Middle frontal gyrus (tissue), 1 donor: ENCODE measurements around the gene RANBP1.
"Not testable (repeated sequence)": the region's sequence is repeated elsewhere in the genome, so short reads cannot be mapped to it uniquely, and the experiment has no call there.

Experiments
- DNase-seq: peaks from one replicate; pipeline ENCODE4 v3.0.0-alpha.2; 2015; ENCODE audit warnings: low spot score; ENCODE audit errors: extremely low spot score

RANBP1 gene

GRCh38 chr22:20115691-20116375 is at the start of gene RANBP1:
TSS of gene RANBP1 (plus strand) at chr22:20116104. CDS start at chr22:20116185, 81 bp downstream.
- no peak for DNase-seq

- no peak for DNase-seq
Observed at GRCh38 chr22:20066617-20067383, 49.1 kb upstream of the RANBP1 start.

- DNase-seq: not testable (repeated sequence)
Observed at GRCh38 chr22:20067384-20067682, 48.6 kb upstream of the RANBP1 start.

- no peak for DNase-seq
Observed at GRCh38 chr22:20068640-20069039, 47.3 kb upstream of the RANBP1 start.

GRCh38 chr22:20069331-20070042 is 46.4 kb upstream of the RANBP1 start:
- DNase-seq: no peak

- DNase-seq: no peak
Observed at GRCh38 chr22:20071524-20071972, 44.4 kb upstream of the RANBP1 start.

GRCh38 chr22:20076627-20077172 is 39.2 kb upstream of the RANBP1 start:
- no peak for DNase-seq

GRCh38 chr22:20079745-20080444 is 36.0 kb upstream of the RANBP1 start, which contains the start of gene DGCR8:
TSS of gene DGCR8 (plus strand) at chr22:20080241. CDS start at chr22:20085964, 5,723 bp downstream.
- DNase-seq: peak; percentile 94

- DNase-seq: no peak
Observed at GRCh38 chr22:20080445-20080775, 35.5 kb upstream of the RANBP1 start.

GRCh38 chr22:20080776-20081654 is 34.9 kb upstream of the RANBP1 start:
- no peak for DNase-seq

- no peak for DNase-seq
Observed at GRCh38 chr22:20083157-20083890, 32.6 kb upstream of the RANBP1 start.

- no peak for DNase-seq
Observed at GRCh38 chr22:20083891-20084546, 31.9 kb upstream of the RANBP1 start.

GRCh38 chr22:20084547-20085413 is 31.1 kb upstream of the RANBP1 start:
- DNase-seq: no peak

GRCh38 chr22:20085651-20086050 is 30.3 kb upstream of the RANBP1 start:
- DNase-seq: no peak

GRCh38 chr22:20086101-20086599 is 29.8 kb upstream of the RANBP1 start:
- DNase-seq: no peak

- DNase-seq: no peak
Observed at GRCh38 chr22:20086763-20087162, 29.1 kb upstream of the RANBP1 start.

GRCh38 chr22:20087319-20088262 is 28.3 kb upstream of the RANBP1 start:
- no peak for DNase-seq
